ENCODE results near the gene ACTL8. TPM values are rescaled to one million over a fixed set of nuclear protein-coding genes. Genes with fewer than 3 reads are reported as not detected.

Gene ACTL8
- total RNA-seq, 3 donors from 2014 or later = 0.35 to 1.0 TPM; not detected in 1

- Histone ChIP-seq H3K36me3 (ENCODE audit: low read depth) (no peaks in the 10 kb centered on the region), H3K4me1 (ENCODE audit: low read depth) (no peaks in the 10 kb centered on the region), H3K9me3 (no peaks in the 10 kb centered on the region), H3K4me3 (no peak overlapping the region)
- no peak for ATAC-seq
- TF ChIP-seq CTCF (IDR thresholded peaks at IDR 0.05) = no peak
- no peak for DNase-seq
- intact Hi-C loops (cut with DNase I, micrococcal nuclease) = no loop called here
These were observed 25.9 kb upstream of the ACTL8 start for GRCh38 chr1:17729248-17729647.

GRCh38 chr1:17729909-17730308 lies 25.2 kb upstream of the ACTL8 start:
- H3K4me1 ChIP-seq (ENCODE audit: low read depth) = no peaks in the 10 kb centered on the region
- intact Hi-C loops (cut with DNase I, micrococcal nuclease) = no loop called here
- no peaks in the 10 kb centered on the region for H3K9me3 ChIP-seq
- no peak overlapping the region for H3K4me3 ChIP-seq
- TF ChIP-seq CTCF (IDR thresholded peaks at IDR 0.05) = no peak
- DNase-seq (no peak), ATAC-seq (no peak)
- H3K36me3 ChIP-seq (ENCODE audit: low read depth) = no peaks in the 10 kb centered on the region

- no peaks in the 10 kb centered on the region for H3K9me3 ChIP-seq
- DNase-seq (peak in 2 of 3 donors; percentile 29 to 76), ATAC-seq (peak; percentile 86)
- H3K4me3 ChIP-seq = no peak overlapping the region
- no peaks in the 10 kb centered on the region for H3K36me3 ChIP-seq (ENCODE audit: low read depth)
- no peak for TF ChIP-seq CTCF (IDR thresholded peaks at IDR 0.05)
- intact Hi-C loops (cut with DNase I, micrococcal nuclease) = no loop called here
- no peaks in the 10 kb centered on the region for H3K4me1 ChIP-seq (ENCODE audit: low read depth)
These were observed 23.7 kb upstream of the ACTL8 start for GRCh38 chr1:17731460-17731859.

- Histone ChIP-seq H3K4me1 (ENCODE audit: low read depth) (no peaks in the 10 kb centered on the region), H3K9me3 (no peaks in the 10 kb centered on the region), H3K4me3 (no peak overlapping the region), H3K36me3 (ENCODE audit: low read depth) (no peaks in the 10 kb centered on the region)
- no peak for TF ChIP-seq CTCF (IDR thresholded peaks at IDR 0.05)
- no peak for DNase-seq
- intact Hi-C loops (cut with DNase I, micrococcal nuclease) = no loop called here
- ATAC-seq = no peak
These were observed 22.7 kb upstream of the ACTL8 start for GRCh38 chr1:17732475-17732874.

- intact Hi-C loops (cut with DNase I, micrococcal nuclease) = no loop called here
- DNase-seq = no peak
- no peaks in the 10 kb centered on the region for H3K36me3 ChIP-seq (ENCODE audit: low read depth)
- H3K9me3 ChIP-seq = no peaks in the 10 kb centered on the region
- H3K4me1 ChIP-seq (ENCODE audit: low read depth) = no peaks in the 10 kb centered on the region
- no peak for ATAC-seq
- no peak overlapping the region for H3K4me3 ChIP-seq
- TF ChIP-seq CTCF (IDR thresholded peaks at IDR 0.05) = no peak
These were observed 21.5 kb upstream of the ACTL8 start for GRCh38 chr1:17733661-17734060.

- TF ChIP-seq CTCF (IDR thresholded peaks at IDR 0.05) = no peak
- ATAC-seq (no peak), DNase-seq (no peak)
- no peak overlapping the region for H3K4me3 ChIP-seq
- no peaks in the 10 kb centered on the region for H3K9me3 ChIP-seq
- no peaks in the 10 kb centered on the region for H3K4me1 ChIP-seq (ENCODE audit: low read depth)
- intact Hi-C loops (cut with DNase I, micrococcal nuclease) = no loop called here
- H3K36me3 ChIP-seq (ENCODE audit: low read depth) = no peaks in the 10 kb centered on the region
These were observed 20.5 kb upstream of the ACTL8 start for GRCh38 chr1:17734609-17735008.

Data from mucosa of descending colon (tissue), 3 donors.